PC-9 (cell line): Measurements from ENCODE around the gene ZDHHC18.

Experiments used
- EZH2 ChIP-seq: fragments of 200-600 bp; sonication (generic); IDR thresholded peaks from 2 replicates; pipeline ENCODE4 v1.8.0; 2017; ENCODE audit warnings: antibody characterized with exemption, low read depth
- TF ChIP-seq, protein P1 (sequence below): fragments of 200-600 bp; sonication (generic); conservative IDR thresholded peaks from 2 replicates; pipeline ENCODE4 v1.6.1; 2017; ENCODE audit warnings: mixed run types, antibody characterized with exemption, mild to moderate bottlenecking, moderate library complexity

DNA sequence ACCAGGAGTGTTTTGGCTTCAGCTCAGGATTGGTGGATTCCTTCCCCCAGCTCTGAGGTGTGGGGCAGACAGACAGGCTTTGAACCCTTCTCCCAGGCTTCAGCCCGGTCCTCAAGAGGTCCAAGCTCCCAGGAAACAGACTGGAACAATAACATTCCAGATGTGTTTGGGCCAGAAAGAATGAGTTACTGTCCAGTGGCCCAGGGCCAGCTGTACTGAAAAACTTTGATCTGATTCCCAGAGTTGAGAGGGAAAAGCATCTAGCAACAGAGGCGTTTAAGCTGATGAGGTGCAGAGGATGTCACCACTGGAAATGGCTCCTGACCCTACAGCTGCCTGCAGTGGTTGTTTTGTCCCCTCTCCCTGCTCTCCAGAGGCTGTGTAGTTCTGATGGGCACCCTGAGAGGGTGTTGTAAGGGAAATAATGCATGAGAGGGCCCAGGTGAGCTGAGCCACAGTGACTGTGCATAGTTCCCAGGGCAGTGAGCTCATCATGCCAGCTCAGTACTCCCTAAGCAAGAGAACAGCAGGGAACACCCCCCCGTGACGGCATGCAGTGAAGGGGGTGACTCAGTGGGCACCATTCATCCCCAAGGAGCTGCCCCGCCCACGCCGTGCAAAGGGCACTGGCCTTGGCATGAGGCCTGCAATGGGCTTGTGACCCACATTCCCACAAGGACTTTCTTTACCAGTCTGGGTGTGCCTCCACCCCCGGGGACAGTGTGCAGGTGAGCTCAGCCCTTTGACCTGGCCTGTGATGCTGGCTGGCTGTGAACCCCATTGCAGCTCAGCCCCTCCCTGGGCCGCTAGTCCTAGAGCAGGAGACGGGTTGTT, 22.7 kb downstream of the ZDHHC18 start:
- TF ChIP-seq, protein P1, sequence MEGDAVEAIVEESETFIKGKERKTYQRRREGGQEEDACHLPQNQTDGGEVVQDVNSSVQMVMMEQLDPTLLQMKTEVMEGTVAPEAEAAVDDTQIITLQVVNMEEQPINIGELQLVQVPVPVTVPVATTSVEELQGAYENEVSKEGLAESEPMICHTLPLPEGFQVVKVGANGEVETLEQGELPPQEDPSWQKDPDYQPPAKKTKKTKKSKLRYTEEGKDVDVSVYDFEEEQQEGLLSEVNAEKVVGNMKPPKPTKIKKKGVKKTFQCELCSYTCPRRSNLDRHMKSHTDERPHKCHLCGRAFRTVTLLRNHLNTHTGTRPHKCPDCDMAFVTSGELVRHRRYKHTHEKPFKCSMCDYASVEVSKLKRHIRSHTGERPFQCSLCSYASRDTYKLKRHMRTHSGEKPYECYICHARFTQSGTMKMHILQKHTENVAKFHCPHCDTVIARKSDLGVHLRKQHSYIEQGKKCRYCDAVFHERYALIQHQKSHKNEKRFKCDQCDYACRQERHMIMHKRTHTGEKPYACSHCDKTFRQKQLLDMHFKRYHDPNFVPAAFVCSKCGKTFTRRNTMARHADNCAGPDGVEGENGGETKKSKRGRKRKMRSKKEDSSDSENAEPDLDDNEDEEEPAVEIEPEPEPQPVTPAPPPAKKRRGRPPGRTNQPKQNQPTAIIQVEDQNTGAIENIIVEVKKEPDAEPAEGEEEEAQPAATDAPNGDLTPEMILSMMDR, result 0 out of 2 replicates have a peak, but pooled peaks have one; percentile 17
- TF ChIP-seq EZH2, result no peak
